Measurements from ENCODE around the gene NODAL.
"Not testable (repeated sequence)": the region's sequence is repeated elsewhere in the genome, so short reads cannot be mapped to it uniquely, and the experiment has no call there.

The NODAL gene

GRCh38 chr10:70441161-70441894 lies at the start of gene NODAL:
Gene NODAL (minus strand): TSS chr10:70441681. CDS start chr10:70441667, 14 bp downstream.
- Histone ChIP-seq H3K9me3 (ENCODE audit: severe bottlenecking) (peaks cover 10% of the 10 kb centered on the region), H3K4me3 (ENCODE audit: low read depth, low read length) (no peak within 1 kb of the TSS), H3K36me3 (no peaks in the 10 kb centered on the region), H3K27ac (no peak within 1 kb of the TSS), H3K27me3 (ENCODE audit: insufficient read depth, low read depth, severe bottlenecking) (no peaks in the 10 kb centered on the region)
- TF ChIP-seq, protein P1, sequence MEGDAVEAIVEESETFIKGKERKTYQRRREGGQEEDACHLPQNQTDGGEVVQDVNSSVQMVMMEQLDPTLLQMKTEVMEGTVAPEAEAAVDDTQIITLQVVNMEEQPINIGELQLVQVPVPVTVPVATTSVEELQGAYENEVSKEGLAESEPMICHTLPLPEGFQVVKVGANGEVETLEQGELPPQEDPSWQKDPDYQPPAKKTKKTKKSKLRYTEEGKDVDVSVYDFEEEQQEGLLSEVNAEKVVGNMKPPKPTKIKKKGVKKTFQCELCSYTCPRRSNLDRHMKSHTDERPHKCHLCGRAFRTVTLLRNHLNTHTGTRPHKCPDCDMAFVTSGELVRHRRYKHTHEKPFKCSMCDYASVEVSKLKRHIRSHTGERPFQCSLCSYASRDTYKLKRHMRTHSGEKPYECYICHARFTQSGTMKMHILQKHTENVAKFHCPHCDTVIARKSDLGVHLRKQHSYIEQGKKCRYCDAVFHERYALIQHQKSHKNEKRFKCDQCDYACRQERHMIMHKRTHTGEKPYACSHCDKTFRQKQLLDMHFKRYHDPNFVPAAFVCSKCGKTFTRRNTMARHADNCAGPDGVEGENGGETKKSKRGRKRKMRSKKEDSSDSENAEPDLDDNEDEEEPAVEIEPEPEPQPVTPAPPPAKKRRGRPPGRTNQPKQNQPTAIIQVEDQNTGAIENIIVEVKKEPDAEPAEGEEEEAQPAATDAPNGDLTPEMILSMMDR (IDR thresholded peaks at IDR 0.05; ENCODE audit: low read depth, low read length): no peak
- DNase-seq: no peak

DNA sequence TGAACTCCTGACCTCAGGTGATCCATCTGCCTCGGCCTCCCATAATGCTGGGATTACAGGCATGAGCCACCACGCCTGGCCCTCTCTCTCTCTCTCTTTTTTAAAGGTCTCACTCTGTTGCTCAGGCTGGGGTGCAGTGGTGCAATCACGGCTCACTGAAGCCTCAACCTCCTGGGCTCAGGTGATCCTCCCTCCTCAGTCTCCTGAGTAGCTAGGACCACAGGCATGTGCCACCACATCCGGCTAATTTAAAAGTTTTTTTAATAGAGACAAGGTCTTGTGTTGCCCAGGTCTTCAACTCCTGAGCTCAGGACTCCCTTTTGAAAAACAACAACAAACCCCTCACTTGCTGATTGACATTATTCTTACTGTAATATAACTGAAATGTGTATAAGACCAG lies 48.7 kb upstream of the NODAL start:
- H3K9me3 ChIP-seq (ENCODE audit: severe bottlenecking): no peaks in the 10 kb centered on the region
- no peak overlapping the region for H3K27ac ChIP-seq
- H3K27me3 ChIP-seq (ENCODE audit: insufficient read depth, low read depth, severe bottlenecking): no peaks in the 10 kb centered on the region
- TF ChIP-seq, protein P1 (IDR thresholded peaks at IDR 0.05; ENCODE audit: low read depth, low read length): no peak
- no peaks in the 10 kb centered on the region for H3K36me3 ChIP-seq
- no peak for DNase-seq
- no peak overlapping the region for H3K4me3 ChIP-seq (ENCODE audit: low read depth, low read length)

- Histone ChIP-seq H3K4me3 (ENCODE audit: low read depth, low read length) (no peak overlapping the region), H3K27ac (no peak overlapping the region), H3K36me3 (no peaks in the 10 kb centered on the region), H3K27me3 (ENCODE audit: insufficient read depth, low read depth, severe bottlenecking) (no peaks in the 10 kb centered on the region), H3K9me3 (ENCODE audit: severe bottlenecking) (no peaks in the 10 kb centered on the region)
- TF ChIP-seq, protein P1 (IDR thresholded peaks at IDR 0.05; ENCODE audit: low read depth, low read length): no peak
- no peak for DNase-seq
These were observed 46.3 kb upstream of the NODAL start for GRCh38 chr10:70487824-70488223.

GRCh38 chr10:70483872-70484271 lies 42.4 kb upstream of the NODAL start:
- not testable (repeated sequence) for H3K27ac ChIP-seq, DNase-seq

GRCh38 chr10:70482982-70483760 lies 41.7 kb upstream of the NODAL start:
- TF ChIP-seq, protein P1 (IDR thresholded peaks at IDR 0.05; ENCODE audit: low read depth, low read length): no peak
- Histone ChIP-seq H3K36me3 (no peaks in the 10 kb centered on the region), H3K9me3 (ENCODE audit: severe bottlenecking) (no peaks in the 10 kb centered on the region), H3K27ac (no peak overlapping the region), H3K4me3 (ENCODE audit: low read depth, low read length) (no peak overlapping the region), H3K27me3 (ENCODE audit: insufficient read depth, low read depth, severe bottlenecking) (peaks cover under 1% of the 10 kb centered on the region)
- DNase-seq: no peak

More at GRCh38 chr10:70483872-70484271, 42.4 kb upstream of the NODAL start:
- not testable (repeated sequence) for H3K36me3 ChIP-seq; H3K27me3 ChIP-seq (ENCODE audit: insufficient read depth, low read depth, severe bottlenecking); H3K4me3 ChIP-seq (ENCODE audit: low read depth, low read length); H3K9me3 ChIP-seq (ENCODE audit: severe bottlenecking)

DNA sequence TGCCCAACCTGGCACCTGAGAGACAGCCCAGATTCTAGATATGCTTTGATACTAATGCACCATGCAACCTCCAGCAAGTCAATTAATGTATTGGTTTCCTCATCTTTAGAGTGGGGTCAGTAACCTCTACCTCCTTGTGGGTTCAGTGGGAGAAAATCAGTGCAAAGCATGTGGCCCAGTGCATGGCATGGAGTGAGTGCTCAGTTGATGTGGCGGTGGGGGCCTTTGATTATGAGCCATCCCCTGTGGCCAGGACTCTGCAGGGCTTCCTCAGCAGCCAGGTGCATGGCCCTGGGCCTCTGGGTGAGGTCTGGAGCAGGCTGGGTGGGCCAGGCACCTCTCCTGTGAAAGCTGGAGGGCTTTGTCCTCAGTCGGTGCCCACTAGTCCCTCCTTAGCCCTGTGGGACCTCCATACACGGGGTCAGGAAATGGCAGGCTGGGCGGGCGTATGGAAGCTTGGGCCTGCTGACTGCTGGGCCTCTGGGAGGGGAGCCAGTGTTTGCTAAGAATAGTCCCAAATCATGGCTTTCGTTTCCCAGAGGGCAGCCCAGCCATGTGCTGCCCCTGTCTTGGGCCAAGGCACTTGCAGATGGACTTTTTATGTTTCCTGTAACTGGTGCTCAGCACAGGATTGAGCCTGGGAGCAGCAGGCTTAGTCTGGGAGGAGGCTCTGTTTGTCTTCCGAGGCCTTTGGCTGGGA lies 40.5 kb upstream of the NODAL start:
- Histone ChIP-seq H3K4me3 (ENCODE audit: low read depth, low read length) (no peak overlapping the region), H3K36me3 (no peaks in the 10 kb centered on the region), H3K27ac (no peak overlapping the region), H3K9me3 (ENCODE audit: severe bottlenecking) (no peaks in the 10 kb centered on the region), H3K27me3 (ENCODE audit: insufficient read depth, low read depth, severe bottlenecking) (peaks cover 8% of the 10 kb centered on the region)
- TF ChIP-seq, protein P1 (IDR thresholded peaks at IDR 0.05; ENCODE audit: low read depth, low read length): no peak
- DNase-seq: no peak
